Measurements from ENCODE around the gene NID2.

NID2 gene

DNA sequence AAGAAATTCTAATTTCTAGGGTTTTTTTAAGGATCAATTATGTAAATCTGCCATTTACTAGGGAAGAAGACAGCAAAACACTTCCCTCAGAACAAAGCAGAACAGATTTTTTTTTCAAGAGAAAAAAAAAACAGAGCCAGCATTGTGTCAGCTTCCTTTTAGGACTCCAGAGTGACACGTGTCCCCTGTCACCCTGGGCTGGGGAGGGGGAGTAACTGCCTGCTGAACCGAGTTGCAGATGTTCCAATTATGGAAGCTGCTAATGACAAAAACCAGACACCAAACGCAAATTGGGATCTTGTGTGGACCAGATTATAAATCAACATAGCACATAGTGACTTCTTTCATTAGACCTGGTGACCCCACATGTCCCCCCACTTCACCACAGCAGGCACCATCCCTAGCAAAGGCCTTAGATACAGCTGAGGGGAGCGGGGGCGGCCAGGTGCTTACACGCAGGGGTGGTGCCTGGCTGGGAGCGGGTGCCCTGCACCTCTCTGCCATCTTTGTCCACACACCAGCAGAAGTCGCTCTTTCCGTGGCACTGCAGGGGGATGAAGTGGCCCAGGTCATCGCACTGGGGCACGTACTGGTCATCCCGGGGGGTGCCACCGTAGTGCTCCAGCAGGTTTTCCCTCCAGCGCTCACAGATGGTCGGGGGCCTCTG is 54.1 kb downstream of the NID2 start:
- H3K27ac ChIP-seq: peak overlapping the region in 9 of 11 experiments; percentile 8 to 85 (median 76); a peak in 16 of 22 replicates
- H4K20me1 ChIP-seq: no peaks in the 10 kb centered on the region
- peak overlapping the region; percentile 49 to 94 (median 81) for H3K4me2 ChIP-seq
- H3K4me1 ChIP-seq: peaks cover 52 to 91% (median 86%) of the 10 kb centered on the region in 10 experiments
- H3K9me3 ChIP-seq (replicated peaks in 1 of 11): peaks cover 0 to 10% (median 0%) of the 10 kb centered on the region in 11 experiments; a peak in 3 of 22 replicates
- peaks cover 20 to 92% (median 42%) of the 10 kb centered on the region in 11 experiments for H3K36me3 ChIP-seq
- no peak for TF ChIP-seq Cebpa-rat (IDR thresholded peaks at IDR 0.05)
- H3K27me3 ChIP-seq: no peaks in the 10 kb centered on the region
- H3K4me3 ChIP-seq: peak overlapping the region in 2 of 10 experiments; percentile 7 to 14; a peak in 2 of 20 replicates
- H3K9ac ChIP-seq: peak overlapping the region in 8 of 11 experiments; percentile 33 to 74 (median 57); a peak in 14 of 22 replicates

DNA sequence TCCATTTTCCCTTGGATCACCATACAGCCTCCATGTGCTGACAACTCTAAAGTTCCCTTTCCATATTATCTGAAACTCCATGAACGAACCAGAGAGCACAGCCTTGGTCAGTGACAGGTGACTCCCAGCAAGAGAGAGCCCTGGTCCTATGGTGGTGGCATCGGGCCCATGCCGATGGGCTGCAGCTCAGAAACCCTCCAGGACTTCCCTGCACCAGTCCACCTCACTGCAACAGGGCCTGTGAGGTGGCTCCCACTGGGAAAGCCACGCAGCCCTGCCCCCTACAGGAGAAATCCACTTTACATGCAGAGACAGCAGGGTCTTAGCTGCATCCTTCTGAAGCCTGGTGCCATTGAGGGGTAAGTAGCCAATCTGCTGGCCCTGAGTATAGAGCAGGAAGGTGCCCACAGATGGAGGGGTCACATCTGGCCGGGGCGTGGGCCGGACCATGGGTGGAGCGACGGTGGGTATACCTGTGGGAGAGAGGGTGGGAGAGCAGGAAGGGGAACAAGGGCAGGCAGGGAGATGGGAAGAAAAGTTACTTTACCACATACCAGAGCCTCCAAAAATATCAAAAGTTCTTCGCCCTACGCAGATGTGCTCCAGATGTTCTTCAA is 54.8 kb downstream of the NID2 start:
- no peaks in the 10 kb centered on the region for H3K27me3 ChIP-seq
- H3K9ac ChIP-seq: peak overlapping the region in 8 of 11 experiments; percentile 33 to 74 (median 57); a peak in 13 of 22 replicates
- peak overlapping the region in 2 of 10 experiments; percentile 14 to 22; a peak in 2 of 20 replicates for H3K4me3 ChIP-seq
- peak overlapping the region; percentile 49 to 94 (median 81) for H3K4me2 ChIP-seq
- TF ChIP-seq Cebpa-rat (IDR thresholded peaks at IDR 0.05): no peak
- H3K4me1 ChIP-seq: peaks cover 52 to 84% (median 79%) of the 10 kb centered on the region in 10 experiments
- H3K9me3 ChIP-seq (replicated peaks in 1 of 11): peaks cover 0 to 8% (median 0%) of the 10 kb centered on the region in 11 experiments; a peak in 3 of 22 replicates
- H4K20me1 ChIP-seq: no peaks in the 10 kb centered on the region
- peak overlapping the region in 9 of 11 experiments; percentile 9 to 85 (median 76); a peak in 16 of 22 replicates for H3K27ac ChIP-seq
- H3K36me3 ChIP-seq: peaks cover 27 to 92% (median 42%) of the 10 kb centered on the region in 11 experiments

DNA sequence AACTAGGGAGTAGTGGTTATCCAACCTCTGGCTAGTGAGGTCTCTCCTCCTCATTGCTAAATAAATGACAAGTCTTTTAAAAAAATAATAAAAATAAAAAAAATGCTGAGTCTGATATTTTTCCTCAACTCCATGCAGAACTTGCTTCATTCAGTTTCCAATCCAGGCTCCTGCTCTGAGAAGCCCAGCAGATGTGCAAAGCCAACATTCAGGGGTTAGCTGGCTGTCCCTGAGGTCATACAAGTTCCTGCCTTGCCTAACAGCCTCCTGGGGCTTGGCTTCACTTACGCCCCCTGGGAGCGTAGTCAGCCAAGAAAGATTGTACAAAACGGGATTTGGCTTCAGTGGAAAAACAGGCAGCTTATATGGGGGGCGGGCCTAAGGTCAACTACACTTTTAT is 56.2 kb downstream of the NID2 start:
- H3K4me1 ChIP-seq: peaks cover 52 to 70% (median 66%) of the 10 kb centered on the region in 10 experiments
- H3K9me3 ChIP-seq (replicated peaks in 1 of 11): no peaks in the 10 kb centered on the region; a peak in 1 of 22 replicates
- peak overlapping the region in 8 of 11 experiments; percentile 11 to 85 (median 77); a peak in 15 of 22 replicates for H3K27ac ChIP-seq
- H3K4me2 ChIP-seq: peak overlapping the region; percentile 49 to 94 (median 81)
- TF ChIP-seq Cebpa-rat (IDR thresholded peaks at IDR 0.05): peak in 5 of 11 experiments; percentile 16 to 91 (median 75); a peak in 8 of 22 replicates
- H3K4me3 ChIP-seq: no peak overlapping the region; a peak in 1 of 20 replicates
- H3K27me3 ChIP-seq: no peaks in the 10 kb centered on the region
- H4K20me1 ChIP-seq: peaks cover 0 to 5% (median 0%) of the 10 kb centered on the region in 11 experiments; a peak in 2 of 22 replicates
- H3K9ac ChIP-seq: peak overlapping the region in 6 of 11 experiments; percentile 36 to 74 (median 65); a peak in 12 of 22 replicates
- peaks cover 41 to 92% (median 50%) of the 10 kb centered on the region in 11 experiments for H3K36me3 ChIP-seq

DNA sequence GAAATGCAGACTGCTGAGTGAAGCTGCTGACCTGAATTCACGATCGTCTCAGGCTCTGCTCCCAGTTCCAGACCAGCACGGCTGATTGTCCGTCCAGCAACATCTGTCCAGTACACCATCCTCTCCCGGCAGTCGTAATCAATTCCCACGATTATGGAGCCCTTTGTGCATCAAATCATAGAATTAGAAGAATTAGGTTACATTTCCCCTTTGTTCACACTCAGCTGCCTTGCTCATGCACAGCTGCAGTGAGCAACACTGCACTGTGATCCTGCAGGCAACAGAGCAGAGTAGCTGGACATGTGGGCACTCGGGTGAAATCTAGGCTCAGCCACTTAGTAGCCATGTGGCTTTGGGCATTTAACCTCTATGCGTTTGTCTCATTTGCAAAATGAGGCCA is 57.3 kb downstream of the NID2 start:
- Histone ChIP-seq H3K4me3 (no peak overlapping the region), H3K9ac (peak overlapping the region in 4 of 11 experiments; percentile 30 to 74 (median 50); a peak in 5 of 22 replicates), H3K27ac (peak overlapping the region in 6 of 11 experiments; percentile 68 to 85 (median 80); a peak in 12 of 22 replicates), H3K4me2 (peak overlapping the region in 8 of 11 experiments; percentile 78 to 94 (median 83); a peak in 15 of 22 replicates), H3K36me3 (peaks cover 52 to 93% (median 58%) of the 10 kb centered on the region in 11 experiments), H3K9me3 (replicated peaks in 1 of 11) (no peaks in the 10 kb centered on the region), H3K27me3 (no peaks in the 10 kb centered on the region), H3K4me1 (peaks cover 46 to 59% (median 56%) of the 10 kb centered on the region in 10 experiments), H4K20me1 (peaks cover 0 to 5% (median 0%) of the 10 kb centered on the region in 11 experiments; a peak in 2 of 22 replicates)
- TF ChIP-seq Cebpa-rat (IDR thresholded peaks at IDR 0.05): no peak

DNA sequence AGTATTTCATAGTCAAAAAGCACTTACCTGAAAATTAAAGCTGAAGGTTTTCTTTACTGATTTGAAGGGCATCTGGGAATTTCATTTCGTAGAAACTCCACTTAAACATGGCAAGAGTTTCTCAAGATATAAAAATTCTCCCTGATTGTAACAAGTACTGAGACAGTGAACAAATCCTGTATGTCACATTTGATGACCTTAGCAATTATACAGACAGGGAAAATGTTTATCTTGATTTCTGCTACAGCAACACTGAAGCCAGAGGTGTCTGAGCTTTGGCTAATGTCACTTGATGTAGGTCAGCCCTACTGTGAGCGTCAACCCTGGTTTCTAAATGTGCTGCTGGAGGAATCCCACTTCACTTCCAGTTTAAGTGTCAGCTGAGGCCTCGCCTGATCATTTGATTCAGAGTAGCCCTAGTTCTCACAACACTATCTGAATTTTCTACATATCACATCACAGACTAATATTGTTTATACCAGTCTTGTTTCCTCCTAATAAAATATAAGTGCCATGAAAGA is 58.6 kb downstream of the NID2 start:
- Histone ChIP-seq H3K9me3 (replicated peaks in 1 of 11) (no peaks in the 10 kb centered on the region), H3K27me3 (no peaks in the 10 kb centered on the region), H3K4me3 (no peak overlapping the region), H3K4me1 (peaks cover 35 to 46% (median 43%) of the 10 kb centered on the region in 10 experiments), H3K9ac (no peak overlapping the region), H3K36me3 (peaks cover 65 to 93% (median 71%) of the 10 kb centered on the region in 11 experiments), H4K20me1 (peaks cover 0 to 8% (median 0%) of the 10 kb centered on the region in 11 experiments; a peak in 5 of 22 replicates), H3K4me2 (no peak overlapping the region), H3K27ac (peak overlapping the region in 3 of 11 experiments; percentile 76 to 85 (median 83); a peak in 6 of 22 replicates)
- TF ChIP-seq Cebpa-rat (IDR thresholded peaks at IDR 0.05): no peak

DNA sequence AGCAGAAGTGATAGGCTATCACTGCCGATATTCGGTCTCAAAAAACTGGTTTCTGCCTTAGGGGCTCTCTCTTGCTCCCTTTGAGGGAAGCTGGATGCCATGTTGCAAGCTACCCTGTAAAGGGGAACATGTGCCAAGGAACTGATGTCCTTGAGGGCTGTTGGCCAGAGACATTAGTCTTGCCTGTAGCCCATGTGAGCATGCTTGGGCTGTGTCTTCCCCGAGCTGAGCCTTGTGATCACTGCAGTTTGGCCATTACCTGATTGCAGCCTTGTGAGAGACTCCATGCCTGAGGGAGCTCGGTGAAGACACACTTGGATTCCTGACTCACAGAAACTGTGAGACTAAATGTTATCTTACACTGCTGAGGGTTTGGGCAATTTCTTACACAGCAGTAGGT is 60.7 kb downstream of the NID2 start:
- Histone ChIP-seq H3K27me3 (no peaks in the 10 kb centered on the region), H3K27ac (no peak overlapping the region), H4K20me1 (peaks cover 0 to 10% (median 0%) of the 10 kb centered on the region in 11 experiments; a peak in 5 of 22 replicates), H3K4me1 (peaks cover 14 to 25% (median 22%) of the 10 kb centered on the region in 10 experiments), H3K9ac (no peak overlapping the region), H3K9me3 (replicated peaks in 1 of 11) (no peaks in the 10 kb centered on the region), H3K4me2 (no peak overlapping the region), H3K36me3 (peaks cover 86 to 95% (median 92%) of the 10 kb centered on the region in 11 experiments), H3K4me3 (no peak overlapping the region)
- no peak for TF ChIP-seq Cebpa-rat (IDR thresholded peaks at IDR 0.05)

DNA sequence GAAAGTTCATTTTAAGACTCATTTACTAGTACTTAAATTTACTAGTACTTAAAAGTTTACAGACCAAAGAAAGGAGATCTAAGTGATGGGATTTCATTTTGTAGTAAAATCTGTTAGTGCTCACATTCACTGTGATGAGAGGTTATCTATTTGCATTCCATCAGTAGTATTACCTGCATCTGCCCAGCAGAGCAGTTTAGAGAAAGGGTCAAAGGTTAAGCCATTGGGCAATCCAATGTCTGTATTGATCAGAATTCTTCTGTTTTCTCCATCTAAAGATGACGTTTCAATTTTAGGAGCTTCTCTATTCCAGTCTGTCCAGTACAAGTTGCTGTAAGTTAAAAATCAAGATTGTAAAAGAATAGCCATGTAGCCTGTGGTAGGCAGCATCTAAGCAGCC is 61.2 kb downstream of the NID2 start:
- no peak for TF ChIP-seq Cebpa-rat (IDR thresholded peaks at IDR 0.05)
- Histone ChIP-seq H3K27me3 (no peaks in the 10 kb centered on the region), H3K4me3 (no peak overlapping the region), H3K36me3 (peaks cover 91 to 98% (median 97%) of the 10 kb centered on the region in 11 experiments), H3K9ac (no peak overlapping the region), H3K4me1 (peaks cover 9 to 20% (median 17%) of the 10 kb centered on the region in 10 experiments), H4K20me1 (peaks cover 0 to 12% (median 0%) of the 10 kb centered on the region in 11 experiments; a peak in 6 of 22 replicates), H3K27ac (no peak overlapping the region), H3K9me3 (replicated peaks in 1 of 11) (no peaks in the 10 kb centered on the region), H3K4me2 (no peak overlapping the region)

DNA sequence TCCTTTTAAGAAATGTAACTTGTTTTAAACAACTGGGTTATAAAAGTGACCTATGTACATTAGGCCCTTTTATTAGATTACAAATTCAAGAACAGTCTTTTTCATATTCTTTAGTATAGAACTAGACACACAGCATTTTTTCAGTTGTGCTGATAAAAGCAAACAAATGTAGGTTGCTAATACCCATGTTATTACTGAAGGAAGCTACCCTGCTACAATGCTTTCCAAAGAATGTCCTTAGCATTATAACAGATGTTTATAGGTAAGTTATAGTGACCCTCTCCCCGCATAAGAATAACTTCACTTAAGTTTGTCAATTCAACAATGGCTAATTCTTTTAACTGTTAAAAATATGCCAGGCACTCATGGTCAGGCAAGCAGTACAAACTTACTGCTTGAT is 61.6 kb downstream of the NID2 start:
- TF ChIP-seq Cebpa-rat (IDR thresholded peaks at IDR 0.05): no peak
- no peak overlapping the region for H3K9ac ChIP-seq
- H3K4me2 ChIP-seq: no peak overlapping the region
- H4K20me1 ChIP-seq: peaks cover 0 to 16% (median 0%) of the 10 kb centered on the region in 11 experiments; a peak in 7 of 22 replicates
- H3K36me3 ChIP-seq: peaks cover 96 to 100% (median 100%) of the 10 kb centered on the region in 11 experiments
- H3K4me3 ChIP-seq: no peak overlapping the region
- peaks cover 5 to 16% (median 12%) of the 10 kb centered on the region in 10 experiments for H3K4me1 ChIP-seq
- H3K9me3 ChIP-seq (replicated peaks in 1 of 11): no peaks in the 10 kb centered on the region
- H3K27ac ChIP-seq: no peak overlapping the region
- H3K27me3 ChIP-seq: no peaks in the 10 kb centered on the region
